ENCODE measurements around the gene RNU4-1.

DNA sequence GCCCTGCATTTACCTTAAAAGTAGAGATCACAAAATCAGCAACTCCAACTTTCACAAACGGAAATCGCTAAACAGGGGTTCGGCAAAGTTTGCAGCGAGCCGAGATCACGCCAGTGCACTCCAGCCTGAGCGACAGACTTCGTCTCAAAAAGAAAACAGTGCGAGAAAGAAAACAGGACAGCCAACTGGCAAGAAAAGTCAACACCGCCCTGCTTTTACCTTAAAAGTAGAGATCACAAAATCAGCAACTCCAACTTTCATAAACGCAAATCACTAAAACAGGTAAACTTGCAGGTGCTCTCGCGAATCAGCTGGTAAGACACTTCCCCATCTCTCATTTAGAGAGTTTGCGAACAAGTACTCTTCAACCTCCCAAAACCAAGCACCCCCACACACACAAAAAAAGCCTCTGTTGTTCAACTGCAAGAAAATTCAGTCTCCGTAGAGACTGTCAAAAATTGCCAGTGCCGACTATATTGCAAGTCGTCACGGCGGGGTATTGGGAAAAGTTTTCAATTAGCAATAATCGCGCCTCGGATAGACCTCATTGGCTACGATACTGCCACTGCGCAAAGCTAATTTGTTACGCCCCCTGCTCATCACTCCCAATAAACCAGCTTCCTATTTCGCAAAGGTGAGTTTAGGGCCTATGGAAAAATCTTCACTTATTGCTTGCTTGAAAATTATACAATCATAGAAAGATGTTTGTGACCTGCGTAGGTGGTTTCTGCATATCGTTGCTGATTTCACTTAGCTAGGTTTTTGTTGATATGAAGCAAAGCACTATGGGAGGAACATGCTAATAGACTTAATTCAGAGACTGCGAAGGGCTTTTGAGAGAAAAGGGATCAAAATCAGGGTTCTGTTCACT is at the start of gene RNU4-1:
- TF ChIP-seq, protein P1, sequence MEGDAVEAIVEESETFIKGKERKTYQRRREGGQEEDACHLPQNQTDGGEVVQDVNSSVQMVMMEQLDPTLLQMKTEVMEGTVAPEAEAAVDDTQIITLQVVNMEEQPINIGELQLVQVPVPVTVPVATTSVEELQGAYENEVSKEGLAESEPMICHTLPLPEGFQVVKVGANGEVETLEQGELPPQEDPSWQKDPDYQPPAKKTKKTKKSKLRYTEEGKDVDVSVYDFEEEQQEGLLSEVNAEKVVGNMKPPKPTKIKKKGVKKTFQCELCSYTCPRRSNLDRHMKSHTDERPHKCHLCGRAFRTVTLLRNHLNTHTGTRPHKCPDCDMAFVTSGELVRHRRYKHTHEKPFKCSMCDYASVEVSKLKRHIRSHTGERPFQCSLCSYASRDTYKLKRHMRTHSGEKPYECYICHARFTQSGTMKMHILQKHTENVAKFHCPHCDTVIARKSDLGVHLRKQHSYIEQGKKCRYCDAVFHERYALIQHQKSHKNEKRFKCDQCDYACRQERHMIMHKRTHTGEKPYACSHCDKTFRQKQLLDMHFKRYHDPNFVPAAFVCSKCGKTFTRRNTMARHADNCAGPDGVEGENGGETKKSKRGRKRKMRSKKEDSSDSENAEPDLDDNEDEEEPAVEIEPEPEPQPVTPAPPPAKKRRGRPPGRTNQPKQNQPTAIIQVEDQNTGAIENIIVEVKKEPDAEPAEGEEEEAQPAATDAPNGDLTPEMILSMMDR (IDR thresholded peaks at IDR 0.05; ENCODE audit: insufficient read depth, low read length, poor library complexity, severe bottlenecking): no peak
- no peak for TF ChIP-seq EZH2phosphoT487 (conservative IDR thresholded peaks at IDR 0.05; ENCODE audit: low read length)
